Renal cortical epithelial cell (primary cell): Measurements from ENCODE around the gene C2orf81. TPM values are rescaled to one million over a fixed set of nuclear protein-coding genes. Genes with fewer than 3 reads are reported as not detected.
"Not testable (repeated sequence)": the region's sequence is repeated elsewhere in the genome, so short reads cannot be mapped to it uniquely, and the experiment has no call there.

Experiments
- DNase-seq: peaks from one replicate; pipeline ENCODE4 v3.0.0-alpha.2; 2011; ENCODE audit warnings: low read depth
- total RNA-seq: library from RNA; depleted of rRNA; stranded (reverse); fragments of >200 nt; gene quantifications from 2 replicates; pipeline ENCODE4 v1.2.3, GENCODE V29; 2014

Gene C2orf81
- 1.4 and 3.9 TPM in 2 replicates for total RNA-seq

DNA sequence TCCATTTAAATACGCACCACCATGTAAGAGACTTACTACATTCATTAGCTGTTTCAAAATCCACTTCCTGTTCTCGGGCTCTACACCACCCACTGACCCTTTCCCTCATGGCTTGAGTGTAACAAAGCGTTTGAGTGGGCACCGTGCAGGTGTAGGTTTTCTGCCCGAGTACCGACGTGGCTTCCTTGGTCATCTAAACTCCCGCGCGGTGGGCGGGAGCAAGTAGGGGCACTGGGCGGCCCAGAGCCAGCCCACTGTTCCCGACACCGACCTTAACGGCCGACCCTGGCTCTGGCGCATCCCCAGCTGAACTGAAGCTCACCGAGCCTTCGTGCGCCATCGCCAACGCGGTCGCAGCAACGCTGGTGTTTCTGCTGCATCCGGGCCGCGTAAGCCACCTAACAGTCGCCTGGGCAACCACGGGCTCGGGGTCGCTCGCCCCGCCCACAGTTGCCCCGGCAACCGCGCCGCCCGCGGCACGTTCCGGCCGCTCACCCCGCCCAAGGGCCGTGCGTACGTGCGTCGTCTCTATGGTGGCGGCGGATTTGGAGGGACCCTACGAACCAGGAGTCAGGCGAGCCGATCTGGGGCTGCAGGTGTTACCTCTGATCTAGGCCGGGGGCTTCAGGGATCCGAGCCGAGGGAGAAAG lies at the start of gene C2orf81, which contains the start of gene WDR54:
TSS of gene C2orf81 (minus strand) at position 399 of the 650 bp plus-strand sequence. CDS start at position 340, 59 bp downstream.
TSS of gene WDR54 (plus strand) at position 510 of the 650 bp plus-strand sequence. CDS start 424 bp downstream, outside the sequence.
- peak; percentile 56 for DNase-seq

DNA sequence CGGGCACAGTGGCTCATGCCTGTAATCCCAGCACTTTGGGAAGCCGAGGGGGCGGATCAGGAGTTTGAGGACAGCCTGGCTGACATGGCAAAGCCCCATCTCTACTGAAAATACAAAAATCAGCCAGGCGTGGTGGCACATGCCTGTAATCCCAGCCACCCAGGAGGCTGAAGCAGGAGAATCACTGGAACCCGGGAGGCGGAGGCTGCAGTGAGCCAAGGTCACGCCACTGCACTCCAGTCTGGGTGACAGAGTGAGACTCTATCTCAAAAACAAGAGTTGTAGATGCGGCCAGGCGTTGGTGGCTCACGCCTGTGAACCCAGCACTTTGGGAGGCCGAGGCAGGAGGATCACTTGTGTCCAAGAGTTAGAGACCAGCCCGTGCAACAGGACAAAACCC lies 49.3 kb upstream of the C2orf81 start:
- DNase-seq = not testable (repeated sequence)

GRCh38 chr2:74464406-74464805 lies 43.0 kb upstream of the C2orf81 start:
- no peak for DNase-seq

DNA sequence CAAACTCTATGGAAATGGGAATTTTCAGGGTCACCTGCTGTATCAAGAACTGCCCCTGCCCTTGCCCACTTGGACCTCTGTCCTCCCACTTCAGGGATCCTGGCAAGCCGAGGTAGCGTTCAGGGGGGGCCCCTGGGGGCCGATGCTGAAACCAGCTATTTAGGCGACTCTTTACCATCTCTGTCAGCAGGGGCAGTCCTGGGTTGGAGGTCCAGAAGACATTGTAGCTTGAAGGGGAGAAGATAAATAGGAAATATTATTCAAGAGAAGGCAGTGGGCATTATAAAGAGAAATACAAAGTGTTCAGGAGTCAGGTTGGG lies 41.3 kb upstream of the C2orf81 start:
- no peak for DNase-seq

DNA sequence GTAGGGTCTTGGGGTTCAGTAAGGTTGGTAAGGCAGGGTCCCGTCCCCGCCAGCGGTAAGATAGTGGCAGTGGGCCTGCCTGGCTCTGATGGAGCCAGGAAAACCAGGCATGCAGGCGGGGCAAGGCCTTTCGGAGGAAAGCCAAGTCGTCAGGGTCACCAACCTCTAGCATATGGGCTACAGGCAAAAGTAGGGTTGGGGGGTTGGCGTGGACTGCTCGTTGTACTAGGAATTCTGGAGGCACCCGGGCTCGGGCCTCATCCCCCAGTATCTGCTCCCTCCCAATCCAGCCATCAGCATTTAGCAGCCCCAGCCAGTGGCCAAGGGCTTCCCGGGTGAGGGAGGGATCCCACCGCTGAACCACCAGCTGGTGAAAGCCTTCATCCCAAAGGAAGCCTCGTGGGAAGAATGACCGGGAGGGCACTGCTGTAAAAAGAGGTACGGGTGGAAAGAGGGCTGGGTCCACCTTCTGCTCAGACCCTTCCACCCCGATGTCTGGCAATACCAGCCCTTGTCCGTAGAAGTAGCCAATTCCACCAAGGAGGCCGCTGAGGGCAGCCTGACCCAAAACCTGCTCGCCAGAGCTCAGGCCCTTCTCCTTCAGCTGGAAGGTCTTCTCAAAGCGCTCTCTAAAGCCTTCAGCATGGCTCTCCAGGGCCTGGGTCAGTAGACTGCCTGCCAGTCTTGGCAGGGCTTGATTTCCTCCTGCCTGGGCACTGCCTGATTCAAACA lies 40.8 kb upstream of the C2orf81 start:
- no peak for DNase-seq

- no peak for DNase-seq
These were observed 40.0 kb upstream of the C2orf81 start for GRCh38 chr2:74461187-74462053.

GRCh38 chr2:74460187-74460586 lies 38.8 kb upstream of the C2orf81 start:
- DNase-seq = not testable (repeated sequence)

DNA sequence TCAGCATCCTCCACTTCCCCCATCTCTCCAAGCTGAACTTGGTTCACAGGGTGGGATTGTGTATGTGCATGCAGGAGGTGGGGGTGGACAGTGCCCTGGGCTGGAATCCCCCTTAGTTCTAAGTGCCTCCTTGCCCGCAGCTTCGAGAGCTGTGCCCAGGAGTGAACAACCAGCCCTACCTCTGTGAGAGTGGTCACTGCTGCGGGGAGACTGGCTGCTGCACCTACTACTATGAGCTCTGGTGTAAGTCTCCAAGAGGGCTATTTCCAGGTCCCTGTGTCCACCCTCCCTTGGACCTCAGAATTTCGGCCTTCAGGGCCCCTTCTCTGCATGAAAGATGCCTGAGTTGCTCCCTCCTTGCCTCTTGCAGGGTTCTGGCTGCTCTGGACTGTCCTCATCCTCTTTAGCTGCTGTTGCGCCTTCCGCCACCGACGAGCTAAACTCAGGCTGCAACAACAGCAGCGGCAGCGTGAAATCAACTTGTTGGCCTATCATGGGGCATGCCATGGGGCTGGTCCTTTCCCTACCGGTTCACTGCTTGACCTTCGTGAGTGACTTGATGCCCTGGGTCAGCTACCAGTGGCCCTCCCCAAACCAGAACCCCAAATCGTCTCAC lies 38.2 kb upstream of the C2orf81 start:
- not testable (repeated sequence) for DNase-seq

GRCh38 chr2:74458938-74459363 lies 37.5 kb upstream of the C2orf81 start:
- DNase-seq = no peak

DNA sequence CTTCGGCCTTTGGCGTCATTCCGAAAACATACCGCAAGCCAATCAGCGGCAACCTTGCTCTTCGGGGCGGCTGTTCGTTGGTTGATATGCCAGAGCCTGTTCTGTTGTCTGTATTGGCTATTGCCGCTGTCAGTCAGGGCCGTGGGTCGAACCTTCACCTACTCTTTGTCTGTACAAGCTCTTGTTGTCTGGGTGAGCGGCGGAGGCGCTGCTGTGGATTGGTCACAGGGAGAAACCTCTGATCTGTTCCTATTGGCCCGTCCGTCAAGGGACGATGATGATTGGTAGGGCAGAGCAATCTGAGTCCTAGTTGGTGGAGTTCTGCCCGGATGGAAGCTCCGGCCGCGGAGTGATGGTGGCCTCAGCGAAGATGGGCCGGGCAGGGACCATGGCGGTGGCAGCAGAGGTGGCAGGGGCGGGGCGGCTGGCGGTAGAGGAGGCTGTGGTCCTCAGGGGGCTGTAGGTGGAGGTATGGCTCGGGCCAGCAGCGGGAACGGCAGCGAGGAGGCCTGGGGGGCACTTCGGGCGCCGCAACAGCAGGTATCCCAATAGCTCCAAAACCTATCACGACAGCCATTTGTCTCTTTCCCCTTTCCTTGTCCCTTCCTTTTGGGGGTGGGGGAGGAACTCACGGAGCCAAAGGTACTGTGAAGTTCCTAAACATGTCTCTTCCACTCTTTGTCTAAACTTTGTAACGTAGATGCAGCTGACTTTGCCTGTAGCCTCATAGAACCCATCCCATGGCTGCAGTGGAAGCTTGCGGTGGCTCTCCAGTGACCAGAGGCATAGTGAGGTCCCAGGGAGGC lies 36.9 kb upstream of the C2orf81 start, which contains the start of gene WBP1:
TSS of gene WBP1 (plus strand) at position 307 of the 806 bp plus-strand sequence. CDS start at position 472, 165 bp downstream.
- DNase-seq = peak; percentile 100

GRCh38 chr2:74457549-74458131 lies 36.2 kb upstream of the C2orf81 start:
- DNase-seq = no peak

DNA sequence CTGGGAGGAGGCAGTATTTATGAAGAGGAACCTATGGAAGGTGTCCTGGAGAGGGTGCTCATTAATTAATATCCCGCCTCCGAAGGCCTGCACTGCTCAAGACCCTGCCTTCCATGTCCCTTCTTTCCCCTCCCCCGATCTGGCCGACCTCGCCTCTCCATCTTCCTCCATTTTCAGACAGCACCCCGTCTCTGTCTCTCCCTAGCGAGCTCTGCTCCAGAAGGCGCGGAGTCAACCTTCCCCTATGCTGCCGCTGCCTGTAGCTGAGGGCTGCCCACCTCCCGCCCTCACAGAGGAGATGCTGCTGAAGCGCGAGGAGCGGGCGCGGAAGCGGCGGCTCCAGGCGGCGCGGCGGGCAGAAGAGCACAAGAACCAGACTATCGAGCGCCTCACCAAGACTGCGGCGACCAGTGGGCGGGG lies 35.7 kb upstream of the C2orf81 start:
- no peak for DNase-seq

DNA sequence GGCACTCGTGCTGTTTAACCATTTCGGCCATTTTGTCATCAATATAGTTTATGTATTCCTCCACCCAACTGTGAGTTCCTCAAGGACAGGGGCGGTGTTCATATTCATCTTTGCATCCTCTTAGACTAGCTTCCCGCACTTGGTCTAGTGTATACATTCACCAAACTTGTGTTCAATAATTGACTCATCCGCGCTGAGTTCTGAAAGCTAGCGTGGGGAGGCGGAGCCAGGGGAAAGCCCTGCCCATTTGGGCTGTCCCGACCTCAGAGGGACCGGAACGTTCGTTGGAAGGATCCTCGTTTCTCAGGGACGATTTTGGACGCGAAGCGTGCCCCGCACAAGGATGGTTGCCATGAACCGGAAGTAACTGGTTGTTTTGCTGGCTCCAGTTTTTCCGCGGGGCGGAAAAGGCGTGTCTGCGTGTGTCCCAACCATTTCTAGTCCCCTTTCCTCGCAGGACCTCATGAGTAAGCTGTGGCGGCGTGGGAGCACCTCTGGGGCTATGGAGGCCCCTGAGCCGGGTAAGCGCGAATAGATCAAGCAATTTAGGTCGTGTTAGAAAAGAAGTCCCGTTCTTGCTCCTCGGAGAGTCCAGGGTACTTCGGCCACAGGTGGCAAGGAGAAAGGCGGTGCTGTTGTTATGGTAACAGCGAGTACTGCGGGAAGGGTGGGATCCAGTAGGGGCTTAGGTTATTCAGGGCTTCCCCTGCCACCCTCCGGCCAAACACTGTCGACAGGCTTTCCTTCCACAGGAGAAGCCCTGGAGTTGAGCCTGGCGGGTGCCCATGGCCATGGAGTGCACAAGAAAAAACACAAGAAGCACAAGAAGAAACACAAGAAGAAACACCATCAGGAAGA lies 33.5 kb upstream of the C2orf81 start, which contains the start of gene INO80B:
TSS of gene INO80B (plus strand) at position 434 of the 858 bp plus-strand sequence. CDS start at position 464, 30 bp downstream.
- DNase-seq = peak; percentile 95

GRCh38 chr2:74450570-74451190 lies 29.3 kb upstream of the C2orf81 start:
- DNase-seq = no peak

DNA sequence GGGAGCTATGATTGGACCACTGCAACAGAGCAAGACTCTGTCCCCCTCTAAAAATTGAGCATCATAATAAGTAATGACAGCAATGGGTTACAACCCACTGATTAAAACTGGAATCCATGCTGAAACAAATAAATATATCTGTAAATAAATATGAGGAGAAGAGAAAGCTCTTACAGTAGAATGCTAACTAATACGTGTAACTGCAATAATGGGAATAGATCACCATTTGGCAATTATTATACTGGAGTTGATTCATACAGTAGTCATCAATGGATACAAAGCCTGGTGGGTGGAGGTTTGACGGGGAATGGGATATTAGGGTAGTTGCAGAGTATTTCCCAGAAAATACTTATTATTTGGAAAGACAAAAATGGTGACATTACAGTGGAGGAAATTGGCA lies 27.4 kb upstream of the C2orf81 start:
- no peak for DNase-seq

- DNase-seq = peak; percentile 54
These were observed 26.0 kb upstream of the C2orf81 start for GRCh38 chr2:74447230-74447999.

DNA sequence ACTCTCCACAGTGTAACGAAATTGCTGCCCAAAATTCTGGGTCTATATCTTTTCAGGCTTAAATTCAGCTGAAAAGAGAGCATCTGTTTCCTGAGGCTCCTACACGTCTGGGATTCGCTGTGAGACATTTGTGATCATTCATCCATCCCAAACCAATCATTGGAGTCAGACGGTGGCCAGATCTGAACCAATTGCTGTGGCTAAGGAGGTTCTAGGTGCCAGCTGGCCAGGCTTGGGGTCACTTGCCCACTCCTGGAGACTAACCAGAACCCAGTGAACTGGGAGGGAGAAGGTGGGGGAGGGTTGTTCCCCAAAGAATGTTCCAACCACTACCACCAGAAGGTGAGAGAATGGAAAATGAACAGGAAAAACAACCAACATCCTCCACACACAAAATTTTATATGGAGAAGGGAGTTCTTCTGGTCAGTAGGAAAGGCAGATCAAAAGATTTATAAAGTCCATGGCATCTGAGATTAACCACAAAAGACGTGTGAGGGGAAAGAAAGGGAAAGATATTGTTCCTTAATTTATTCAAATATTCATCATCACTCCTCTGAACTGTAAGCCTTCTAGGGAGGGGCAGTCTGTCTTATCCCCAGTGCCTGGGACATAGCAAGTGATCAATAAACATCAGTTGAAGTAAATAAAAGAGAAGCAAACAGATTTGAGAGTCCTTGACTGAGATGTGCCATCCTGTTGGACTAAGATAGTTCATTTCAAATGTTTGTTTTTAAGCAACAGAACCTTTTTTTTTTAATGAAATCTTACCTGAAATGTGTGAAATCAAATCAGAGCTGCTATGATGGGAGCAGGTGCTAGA lies 23.3 kb upstream of the C2orf81 start:
- no peak for DNase-seq
